Testis (tissue), 3 donors: Measurements from ENCODE around the gene CD28. TPM values are rescaled to one million over a fixed set of nuclear protein-coding genes. Genes with fewer than 3 reads are reported as not detected.

Experiments used
- DNase-seq: peaks from one replicate; pipeline ENCODE4 v3.0.0-alpha.2; 2019
- H3K27ac ChIP-seq, 2 donors: fragments of 200-600 bp; sonication (generic); one replicate each; pipeline ENCODE4 v1.5.1; 2019
- H3K27me3 ChIP-seq: fragments of 200-600 bp; sonication (generic); one replicate; pipeline ENCODE4 v1.5.1; 2019
- H3K36me3 ChIP-seq: fragments of 200-600 bp; sonication (generic); one replicate; pipeline ENCODE4 v1.5.1; 2017; ENCODE audit warnings: low read depth; ENCODE audit errors: missing control alignments
- H3K4me1 ChIP-seq: fragments of 200-600 bp; sonication (generic); one replicate; pipeline ENCODE4 v1.5.1; 2019
- H3K4me3 ChIP-seq, 2 donors: fragments of 200-600 bp; sonication (generic); one replicate each; pipeline ENCODE4 v1.5.1; 2017 to 2019
- H3K9me3 ChIP-seq: fragments of 200-600 bp; sonication (generic); one replicate; pipeline ENCODE4 v1.5.1; 2017
- CTCF ChIP-seq, 3 experiments: fragments of 450-650 bp in 2 of 3; fragments of 200-600 bp in 1 of 3; sonication (generic) in 1 of 3; IDR thresholded peaks; one replicate each; pipeline ENCODE4 v1.5.1; 2016 to 2019; ENCODE audit warnings: antibody characterized with exemption in 3 of 3, mild to moderate bottlenecking in 2 of 3, moderate library complexity in 1 of 3
- POLR2A ChIP-seq: fragments of 450-650 bp; IDR thresholded peaks from one replicate; pipeline ENCODE4 v1.6.1; 2017; ENCODE audit warnings: antibody characterized with exemption, mild to moderate bottlenecking, moderate library complexity
- WGBS, 2 donors: methylation state at CpG; one replicate each; pipeline ENCODE4 v1.1.5; 2018; 5-methylcytosine and 5-hydroxymethylcytosine counted together
- intact Hi-C: fragments of 100-400 bp; cut with DNase I; formaldehyde crosslinking; loops from one replicate; pipeline ENCODE4 v1.15.1; 2023; ENCODE audit warnings: low total_unique reads
- polyA plus RNA-seq: library from polyadenylated mRNA; stranded (reverse); fragments of 350-450 nt; fragmentation: Illumina TruSeq; extraction: RNeasy Lipid Tissue Mini Kit (QIAGEN cat#74804); gene quantifications from one replicate; pipeline ENCODE4 v1.2.3, GENCODE V29; 2014; ENCODE audit warnings: low read depth, low replicate concordance; ENCODE audit not compliant: insufficient read depth
- small RNA-seq, 2 donors: library from RNA; depleted of rRNA; stranded (forward); fragments of <200 nt; gene quantifications; one replicate each; pipeline ENCODE3, GENCODE V24; 2016
- total RNA-seq, 2 donors: library from RNA; depleted of rRNA; stranded (reverse); fragments of >200 nt; gene quantifications; one replicate each; pipeline ENCODE4 v1.2.3, GENCODE V29; 2016

The CD28 gene
- total and polyA plus RNA-seq, 3 donors from 2014 or later, result 0.24 to 0.91 (median 0.43) TPM

- TF ChIP-seq POLR2A (no peak), CTCF (IDR thresholded peaks at IDR 0.05) (no peak)
- H3K9me3 ChIP-seq, result no peaks in the 10 kb centered on the region
- no peak for DNase-seq
- 38 to 52% methylated on average over 6 of the region's 6 CpGs for WGBS, 2 donors
- H3K27ac ChIP-seq, result peak overlapping the region in 1 of 2 donors; percentile 31
- peaks cover 22% of the 10 kb centered on the region for H3K4me1 ChIP-seq
- H3K27me3 ChIP-seq, result no peaks in the 10 kb centered on the region
- intact Hi-C loops, result no loop called here
- H3K4me3 ChIP-seq, result no peak overlapping the region
- H3K36me3 ChIP-seq, result no peaks in the 10 kb centered on the region
Measured at GRCh38 chr2:203786549-203787351, 80.3 kb downstream of the CD28 start.

- H3K36me3 ChIP-seq, result no peaks in the 10 kb centered on the region
- H3K9me3 ChIP-seq, result no peaks in the 10 kb centered on the region
- H3K27me3 ChIP-seq, result no peaks in the 10 kb centered on the region
- WGBS, 2 donors, result 73 to 86% methylated on average over 2 of the region's 2 CpGs
- DNase-seq, result no peak
- TF ChIP-seq POLR2A (no peak), CTCF (IDR thresholded peaks at IDR 0.05) (no peak)
- H3K4me1 ChIP-seq, result peaks cover 22% of the 10 kb centered on the region
- H3K27ac ChIP-seq, result peak overlapping the region in 1 of 2 donors; percentile 36
- intact Hi-C loops, result no loop called here
- no peak overlapping the region for H3K4me3 ChIP-seq
Measured at GRCh38 chr2:203787979-203788378, 81.5 kb downstream of the CD28 start.

Small RNA genes within 50 kb of the gene (small RNA-seq; reads per million reads assigned to genes)
- gene AC125238.1 (0 reads per million in 2 donors), gene RNU6-474P (0 reads per million in 2 donors)

Other genes starting within 250 kb of the CD28 start
- gene RAPH1, start 171.3 kb upstream of the CD28 start, total RNA-seq, result 10 to 100 TPM; 31.1 to 36.5 TPM
- gene RAPH1, start 171.3 kb upstream of the CD28 start, polyA plus RNA-seq, result 22.1 TPM
- 1 to 10 TPM in 1 of 2 donors, under 1 TPM in 1; 0.87 to 2.7 TPM for gene CTLA4, start 161.1 kb downstream of the CD28 start, total RNA-seq
- 1.2 TPM for gene CTLA4, start 161.1 kb downstream of the CD28 start, polyA plus RNA-seq
- gene ICOS, start 230.1 kb downstream of the CD28 start, total RNA-seq, result under 1 TPM; 0.16 to 0.62 TPM
- 0.91 TPM for gene ICOS, start 230.1 kb downstream of the CD28 start, polyA plus RNA-seq